AG20443 (cell line): Measurements from ENCODE around the gene CCR2.
"Not testable (repeated sequence)": the region's sequence is repeated elsewhere in the genome, so short reads cannot be mapped to it uniquely, and the experiment has no call there.

Experiments used
- DNase-seq: peaks from one replicate; pipeline ENCODE4 v3.0.0; 2012; ENCODE audit warnings: low spot score, mixed read lengths

The CCR2 gene

DNA sequence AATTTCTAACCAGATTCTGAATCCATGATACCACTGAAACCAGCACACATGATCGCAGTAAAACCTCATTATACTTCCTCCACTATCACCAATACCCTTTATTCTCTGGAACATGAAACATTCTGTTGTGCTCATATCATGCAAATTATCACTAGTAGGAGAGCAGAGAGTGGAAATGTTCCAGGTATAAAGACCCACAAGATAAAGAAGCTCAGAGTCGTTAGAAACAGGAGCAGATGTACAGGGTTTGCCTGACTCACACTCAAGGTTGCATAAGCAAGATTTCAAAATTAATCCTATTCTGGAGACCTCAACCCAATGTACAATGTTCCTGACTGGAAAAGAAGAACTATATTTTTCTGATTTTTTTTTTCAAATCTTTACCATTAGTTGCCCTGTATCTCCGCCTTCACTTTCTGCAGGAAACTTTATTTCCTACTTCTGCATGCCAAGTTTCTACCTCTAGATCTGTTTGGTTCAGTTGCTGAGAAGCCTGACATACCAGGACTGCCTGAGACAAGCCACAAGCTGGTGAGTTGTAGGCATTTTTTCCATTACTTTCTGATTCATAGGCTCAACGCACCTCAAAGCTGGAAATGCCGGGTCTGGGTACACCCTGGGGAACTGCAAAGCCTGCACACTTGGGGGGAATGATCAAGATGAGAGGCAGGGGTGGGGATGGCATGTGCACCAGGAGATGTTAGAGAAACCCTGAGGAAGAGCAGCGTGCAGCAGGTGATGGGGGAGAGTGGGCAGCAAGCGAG is at the start of gene CCR2:
CCR2 (plus strand) TSS at position 465 of the 764 bp plus-strand sequence. CDS start 3,417 bp downstream, outside the sequence.
- no peak for DNase-seq

- no peak for DNase-seq
Measured at GRCh38 chr3:46304739-46305138, 49.2 kb upstream of the CCR2 start.

GRCh38 chr3:46312991-46313390 is 40.9 kb upstream of the CCR2 start:
- DNase-seq = no peak

GRCh38 chr3:46314517-46314916 is 39.4 kb upstream of the CCR2 start:
- DNase-seq = no peak

- DNase-seq = no peak
Measured at GRCh38 chr3:46316206-46316605, 37.7 kb upstream of the CCR2 start.

DNA sequence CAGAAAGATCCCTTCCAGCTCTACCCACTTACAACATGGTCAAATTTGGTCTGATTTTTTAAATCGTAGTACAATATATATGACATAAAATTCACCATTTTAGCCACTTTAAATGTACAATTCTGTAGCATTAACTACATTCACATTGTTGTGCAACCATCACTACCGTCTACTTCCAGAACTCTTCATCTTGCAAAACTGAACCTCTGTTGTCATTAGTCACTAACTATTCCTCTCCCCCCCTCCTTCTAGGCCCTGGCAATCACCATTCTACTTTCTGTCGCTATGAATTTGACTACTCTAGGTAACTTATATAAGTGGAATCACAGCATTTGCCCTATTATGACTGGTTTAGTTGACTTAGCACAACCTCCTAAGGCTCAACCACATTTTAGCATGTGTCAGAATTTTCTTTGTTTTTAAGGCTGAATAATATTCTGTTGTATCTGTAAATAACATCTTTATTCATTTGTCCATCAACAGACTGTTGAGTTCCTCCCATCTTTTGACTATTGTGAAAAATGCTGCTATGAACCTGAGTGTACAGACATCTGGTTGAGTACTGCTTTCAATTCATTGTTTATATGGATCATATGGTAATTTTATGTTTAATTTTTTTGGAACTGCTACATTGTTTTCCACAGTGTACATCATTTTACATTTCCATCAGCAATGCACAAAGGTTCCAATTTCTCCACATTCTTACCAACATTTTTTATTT is 35.5 kb upstream of the CCR2 start:
- DNase-seq = no peak

- no peak for DNase-seq
Measured at GRCh38 chr3:46321461-46322104, 32.3 kb upstream of the CCR2 start.

DNA sequence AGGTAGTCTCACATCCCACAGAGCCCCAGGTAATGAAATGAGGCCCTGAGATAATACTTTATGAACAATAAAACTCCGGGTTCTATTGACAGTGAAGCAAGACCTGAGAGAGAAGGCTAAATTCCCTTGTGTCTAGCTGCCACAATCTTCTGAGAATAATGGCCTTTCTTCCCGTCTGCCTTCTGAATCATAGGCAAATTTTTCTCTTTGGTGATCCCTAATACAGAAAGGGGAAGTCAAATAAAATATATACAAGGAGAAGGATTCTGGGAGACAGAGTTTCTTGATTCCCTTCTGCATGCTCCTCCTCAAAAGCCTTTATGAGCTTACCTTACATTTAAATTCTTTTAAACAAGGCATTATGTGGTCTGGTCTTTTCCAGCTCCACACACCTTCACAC is 29.9 kb upstream of the CCR2 start:
- DNase-seq = no peak

DNA sequence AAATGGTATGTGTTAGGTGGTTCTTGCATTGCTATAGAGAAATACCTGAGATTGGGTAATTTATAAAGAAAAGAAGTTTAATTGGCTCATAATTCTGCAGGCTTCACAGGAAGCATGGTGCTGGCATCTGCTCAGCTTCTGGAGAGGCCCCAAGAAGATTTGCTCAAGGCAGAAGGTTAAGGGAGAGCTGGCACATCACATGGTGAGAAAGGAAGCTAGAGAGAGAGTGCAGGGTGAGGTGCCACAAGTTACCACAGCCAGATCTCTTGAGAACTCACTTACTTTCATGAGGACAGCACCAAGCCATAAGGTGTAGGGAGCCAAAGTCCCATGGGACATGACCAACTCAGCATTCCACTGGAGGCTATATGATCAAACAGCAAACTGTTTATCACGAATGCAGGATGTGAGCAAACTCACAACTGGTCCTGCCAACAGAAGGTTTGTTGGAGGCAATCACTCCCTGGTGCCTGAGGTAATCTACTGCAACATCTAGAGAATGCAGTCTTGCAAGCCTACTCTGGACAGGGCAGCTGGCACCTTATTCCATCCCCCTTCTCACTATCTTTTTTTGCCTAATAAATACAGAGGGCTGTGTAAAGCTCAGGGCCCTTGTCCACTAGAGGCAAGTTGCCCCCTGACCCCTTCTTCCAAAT is 28.1 kb upstream of the CCR2 start:
- no peak for DNase-seq

GRCh38 chr3:46330676-46331075 is 23.2 kb upstream of the CCR2 start:
- DNase-seq = not testable (repeated sequence)

DNA sequence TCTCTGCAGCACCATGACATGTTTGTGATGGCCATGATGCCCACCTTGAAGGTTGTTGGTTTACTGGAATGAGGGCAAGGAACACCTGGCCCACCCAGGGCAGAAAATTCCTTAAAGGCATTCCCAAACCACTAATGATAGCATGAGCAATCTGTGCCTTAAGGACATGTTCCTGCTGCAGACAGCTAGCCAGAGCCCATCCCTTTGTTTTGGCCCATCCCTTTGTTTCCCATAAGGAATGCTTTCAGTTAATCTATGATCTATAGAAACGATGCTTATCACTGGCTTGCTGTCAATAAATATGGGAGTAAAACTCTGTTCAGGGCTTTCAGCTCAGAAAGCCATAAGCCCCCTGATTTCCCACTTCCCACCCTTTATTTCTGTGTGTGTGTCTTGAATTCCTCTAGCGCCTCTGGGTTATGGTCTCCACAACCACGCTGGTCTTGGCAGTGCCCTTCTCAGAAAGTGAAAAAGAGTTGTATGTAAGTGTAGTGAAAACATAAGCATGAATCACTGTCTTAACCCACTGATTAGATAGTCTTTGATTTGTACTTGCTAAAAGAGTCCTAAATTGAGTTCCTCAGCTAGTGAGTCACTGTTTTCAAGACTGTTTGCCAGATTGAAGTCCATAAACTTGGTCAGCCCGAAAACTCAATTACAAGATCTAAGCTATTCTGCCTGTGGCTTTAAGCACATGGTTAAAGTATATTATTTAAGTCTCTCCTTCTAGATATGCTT is 19.0 kb upstream of the CCR2 start:
- DNase-seq = no peak

DNA sequence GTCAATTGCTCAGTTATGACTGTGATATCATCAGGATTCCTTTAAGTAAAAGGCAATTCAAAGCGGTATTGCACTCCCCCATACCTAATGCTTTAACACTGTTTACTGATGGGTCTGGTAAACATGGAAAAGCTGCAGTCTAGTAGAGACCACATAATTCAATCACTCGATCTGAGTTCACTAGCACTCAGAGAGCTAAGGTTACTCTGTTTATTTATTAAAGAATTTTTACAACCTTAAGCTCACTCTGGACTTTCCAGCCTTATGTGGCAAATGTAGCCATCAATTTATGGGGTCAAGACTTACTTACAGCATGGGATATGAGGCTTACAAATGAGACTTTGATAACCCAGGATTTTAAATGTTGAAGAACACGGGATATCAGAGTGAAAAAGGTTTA is 18.4 kb upstream of the CCR2 start:
- no peak for DNase-seq

GRCh38 chr3:46337911-46338310 is 16.0 kb upstream of the CCR2 start:
- no peak for DNase-seq

DNA sequence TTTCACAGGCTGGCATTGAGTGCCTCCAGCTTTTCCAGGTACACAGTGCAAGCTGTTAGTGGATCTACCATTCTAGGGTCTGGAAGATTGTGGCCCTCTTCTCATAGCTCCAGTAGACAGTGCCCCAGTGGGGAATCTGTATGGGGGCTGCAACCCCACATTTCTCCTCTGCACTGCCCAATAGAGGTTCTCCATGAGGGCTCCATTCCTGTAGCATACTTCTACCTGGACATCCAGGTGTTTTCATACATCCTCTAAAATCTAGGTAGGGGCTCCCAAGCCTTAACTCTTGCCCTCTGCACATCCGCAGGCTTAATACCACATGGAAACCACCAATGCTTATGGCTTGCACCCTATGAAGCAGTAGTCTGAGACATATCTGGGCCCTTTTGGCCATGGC is 15.1 kb upstream of the CCR2 start:
- DNase-seq = no peak

GRCh38 chr3:46344476-46344875 is 9.4 kb upstream of the CCR2 start:
- no peak for DNase-seq

DNA sequence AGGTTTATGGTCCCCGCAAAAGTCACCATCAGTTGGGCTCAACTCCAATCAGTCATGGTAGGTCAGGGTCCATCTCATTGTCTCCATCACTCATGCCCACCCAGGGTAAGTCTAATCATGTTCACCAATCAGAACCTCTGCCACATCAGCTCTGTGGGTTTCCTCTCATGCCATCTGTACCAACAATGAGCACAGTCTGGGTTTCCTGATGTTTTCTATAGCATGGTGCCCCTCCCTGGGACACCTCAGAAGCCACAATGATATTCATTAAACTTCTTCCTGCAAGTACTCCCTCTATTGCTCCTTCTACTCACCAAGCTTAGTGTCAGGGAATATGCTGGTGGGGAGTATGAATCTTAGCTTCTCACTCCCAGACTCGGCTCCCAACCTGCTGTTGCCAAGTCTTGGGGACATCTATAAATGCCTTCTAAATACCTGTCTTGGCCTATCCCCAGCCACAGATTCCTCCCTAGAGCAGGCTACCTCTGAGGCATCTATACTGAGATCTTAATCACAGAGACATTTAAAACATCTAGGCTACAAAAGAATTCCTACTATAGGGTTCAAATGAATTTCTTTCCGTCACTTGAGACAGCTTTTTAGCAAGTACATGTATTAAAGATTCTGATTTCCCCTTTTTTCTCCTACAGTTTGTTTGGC is 5.0 kb upstream of the CCR2 start:
- DNase-seq = no peak

DNA sequence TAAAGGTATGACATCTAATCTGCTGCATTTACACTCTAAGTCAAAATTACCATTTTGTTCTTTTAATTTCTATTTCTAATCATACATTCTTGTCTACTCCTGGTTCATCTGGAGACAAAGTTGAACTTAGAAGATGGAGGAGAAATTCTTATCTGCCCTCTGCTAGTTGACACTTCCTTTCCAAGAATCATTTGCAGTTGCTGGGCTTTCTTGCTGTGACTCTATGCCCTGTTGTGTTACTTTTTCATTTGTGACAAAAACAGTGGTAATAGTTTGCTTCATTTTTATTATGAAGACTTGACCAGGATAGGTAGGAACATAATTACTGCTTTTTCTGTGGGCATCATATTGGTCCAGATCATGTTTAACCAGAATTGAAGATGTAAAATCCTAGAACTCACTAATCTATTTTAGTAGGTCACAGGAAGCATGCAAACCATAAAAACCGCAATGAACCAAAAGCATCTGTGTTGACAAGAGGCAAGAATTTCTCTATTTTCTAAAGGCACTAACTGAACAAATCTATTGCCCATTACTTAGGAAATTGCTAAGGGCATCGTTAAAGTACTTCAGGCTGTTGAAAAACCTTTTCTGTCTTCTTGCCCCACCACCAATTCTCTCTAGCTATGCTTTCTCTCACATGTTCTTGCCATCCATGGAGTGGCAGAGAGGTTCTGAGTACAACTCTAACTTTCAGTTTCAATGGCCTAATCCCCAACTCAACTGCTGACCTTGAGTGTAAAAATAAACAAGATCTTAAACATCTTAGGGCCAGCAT is 4.2 kb upstream of the CCR2 start:
- DNase-seq = no peak

GRCh38 chr3:46350262-46350565 is 3.7 kb upstream of the CCR2 start:
- no peak for DNase-seq

DNA sequence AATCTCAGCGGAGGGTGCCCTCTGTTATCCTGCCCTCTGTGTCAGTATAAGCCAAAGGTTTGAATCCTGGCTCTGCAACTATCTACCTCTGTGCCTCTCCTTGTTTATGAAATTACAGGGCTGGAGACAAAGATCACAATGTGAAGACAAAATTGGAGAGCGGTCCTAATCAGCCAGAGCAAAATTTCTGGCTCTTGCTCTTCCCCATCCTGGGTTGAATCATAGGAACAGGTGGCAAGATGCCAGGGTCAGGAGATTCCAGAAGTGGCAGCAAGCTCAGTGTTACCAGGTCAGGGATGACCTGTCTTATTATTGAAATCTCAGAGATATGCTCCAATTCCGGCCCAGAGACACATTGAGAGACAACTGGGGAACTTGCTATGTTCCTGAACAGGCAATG is 2.3 kb upstream of the CCR2 start:
- DNase-seq = no peak

GRCh38 chr3:46353090-46353489 is 821 bp upstream of the CCR2 start:
- no peak for DNase-seq

- DNase-seq = no peak
Measured at GRCh38 chr3:46354478-46354877, 567 bp downstream of the CCR2 start.
